ENCODE data around the gene UPF3A. TPM values are rescaled to one million over a fixed set of nuclear protein-coding genes. Genes with fewer than 3 reads are reported as not detected.
"Not testable (repeated sequence)": the region's sequence is repeated elsewhere in the genome, so short reads cannot be mapped to it uniquely, and the experiment has no call there.

The UPF3A gene
- total and polyA plus RNA-seq, 8 donors = 32.3 to 193 (median 154) TPM

DNA sequence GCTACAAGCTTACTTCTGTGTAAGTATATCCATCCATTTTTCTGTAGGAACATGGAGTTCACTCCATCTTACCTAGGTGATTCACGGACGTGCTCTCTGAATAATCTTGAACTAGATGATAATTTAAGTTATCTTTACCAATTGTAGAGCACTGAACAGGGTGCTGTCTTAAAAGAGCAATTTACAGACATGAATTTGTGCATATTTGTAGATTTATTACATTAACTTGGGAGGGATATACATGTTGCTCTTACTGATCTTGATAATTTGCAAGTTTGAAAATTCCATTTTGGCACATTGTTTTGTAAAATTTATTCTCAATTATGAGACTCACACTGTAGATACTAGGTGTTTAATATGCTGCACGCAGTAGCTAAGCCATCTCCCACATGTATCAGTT, 37.4 kb upstream of the UPF3A start:
- ATAC-seq (no peak), DNase-seq (no peak)
- Histone ChIP-seq H3K4me3 (no peak overlapping the region), H3K27ac (no peak overlapping the region), H3K27me3 (no peaks in the 10 kb centered on the region), H3K9me3 (no peaks in the 10 kb centered on the region), H3K4me1 (no peaks in the 10 kb centered on the region), H3K36me3 (peaks cover 12 to 100% of the 10 kb centered on the region in 2 donors)
- intact Hi-C loops (cut with DNase I) = no loop called here
- no peak for TF ChIP-seq CTCF (IDR thresholded peaks at IDR 0.05)

DNA sequence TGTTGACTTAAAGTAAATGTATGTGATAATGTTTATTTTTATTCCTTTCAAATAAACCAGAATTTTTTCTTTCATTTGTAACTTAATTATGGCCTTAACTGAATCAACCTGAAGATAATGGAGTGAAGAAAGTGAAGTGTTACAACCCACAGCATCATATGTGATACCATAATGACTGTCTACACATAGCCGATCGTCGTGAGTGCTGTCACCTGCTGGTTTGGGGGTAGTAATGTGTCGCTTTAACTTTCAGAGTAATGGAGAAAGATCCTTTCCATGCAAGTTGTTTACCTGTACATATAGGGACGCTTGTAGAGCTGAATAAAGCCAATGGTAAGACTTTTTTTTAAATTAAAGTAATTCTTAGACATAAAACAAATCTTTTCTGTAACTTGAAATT, 36.8 kb upstream of the UPF3A start:
- Histone ChIP-seq H3K27me3 (no peaks in the 10 kb centered on the region), H3K4me3 (no peak overlapping the region), H3K4me1 (no peaks in the 10 kb centered on the region), H3K36me3 (peaks cover 12 to 100% of the 10 kb centered on the region in 2 donors), H3K27ac (no peak overlapping the region), H3K9me3 (no peaks in the 10 kb centered on the region)
- DNase-seq (no peak), ATAC-seq (no peak)
- TF ChIP-seq CTCF (IDR thresholded peaks at IDR 0.05) = no peak
- intact Hi-C loops (cut with DNase I) = no loop called here

GRCh38 chr13:114248011-114248410, 33.4 kb upstream of the UPF3A start:
- DNase-seq (no peak), ATAC-seq (no peak)

DNA sequence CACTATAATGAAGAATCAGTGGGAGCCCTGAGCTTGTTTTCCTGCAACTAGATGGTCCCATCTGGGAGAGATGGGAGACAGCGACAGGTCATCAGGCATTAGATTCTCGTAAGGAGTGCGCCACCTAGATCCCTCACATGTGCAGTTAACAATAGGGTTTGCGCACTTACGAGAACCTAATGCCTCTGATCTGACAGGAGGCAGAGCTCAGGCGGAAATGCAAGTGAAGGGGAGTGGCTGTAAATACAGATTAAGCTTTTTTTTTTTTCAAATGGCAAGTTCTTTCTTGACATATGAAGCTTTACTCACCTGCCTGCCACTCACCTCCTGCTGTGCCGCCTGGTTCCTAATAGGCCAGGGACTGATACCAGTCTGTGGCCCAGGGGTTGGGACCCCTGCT, 32.3 kb upstream of the UPF3A start:
- no peak for TF ChIP-seq CTCF (IDR thresholded peaks at IDR 0.05)
- intact Hi-C loops (cut with DNase I) = no loop called here
- peaks cover 5 to 97% of the 10 kb centered on the region in 2 donors for H3K36me3 ChIP-seq
- no peaks in the 10 kb centered on the region for H3K4me1 ChIP-seq
- no peak for ATAC-seq
- no peak for DNase-seq
- H3K9me3 ChIP-seq = no peaks in the 10 kb centered on the region
- no peaks in the 10 kb centered on the region for H3K27me3 ChIP-seq
- H3K27ac ChIP-seq = no peak overlapping the region
- no peak overlapping the region for H3K4me3 ChIP-seq

More at GRCh38 chr13:114248011-114248410, 33.4 kb upstream of the UPF3A start:
- Histone ChIP-seq H3K36me3 (peaks cover 9 to 98% of the 10 kb centered on the region in 2 donors), H3K27me3 (no peaks in the 10 kb centered on the region), H3K9me3 (no peaks in the 10 kb centered on the region), H3K4me1 (no peaks in the 10 kb centered on the region), H3K27ac (no peak overlapping the region), H3K4me3 (no peak overlapping the region)
- intact Hi-C loops (cut with DNase I) = no loop called here
- no peak for TF ChIP-seq CTCF (IDR thresholded peaks at IDR 0.05)

DNA sequence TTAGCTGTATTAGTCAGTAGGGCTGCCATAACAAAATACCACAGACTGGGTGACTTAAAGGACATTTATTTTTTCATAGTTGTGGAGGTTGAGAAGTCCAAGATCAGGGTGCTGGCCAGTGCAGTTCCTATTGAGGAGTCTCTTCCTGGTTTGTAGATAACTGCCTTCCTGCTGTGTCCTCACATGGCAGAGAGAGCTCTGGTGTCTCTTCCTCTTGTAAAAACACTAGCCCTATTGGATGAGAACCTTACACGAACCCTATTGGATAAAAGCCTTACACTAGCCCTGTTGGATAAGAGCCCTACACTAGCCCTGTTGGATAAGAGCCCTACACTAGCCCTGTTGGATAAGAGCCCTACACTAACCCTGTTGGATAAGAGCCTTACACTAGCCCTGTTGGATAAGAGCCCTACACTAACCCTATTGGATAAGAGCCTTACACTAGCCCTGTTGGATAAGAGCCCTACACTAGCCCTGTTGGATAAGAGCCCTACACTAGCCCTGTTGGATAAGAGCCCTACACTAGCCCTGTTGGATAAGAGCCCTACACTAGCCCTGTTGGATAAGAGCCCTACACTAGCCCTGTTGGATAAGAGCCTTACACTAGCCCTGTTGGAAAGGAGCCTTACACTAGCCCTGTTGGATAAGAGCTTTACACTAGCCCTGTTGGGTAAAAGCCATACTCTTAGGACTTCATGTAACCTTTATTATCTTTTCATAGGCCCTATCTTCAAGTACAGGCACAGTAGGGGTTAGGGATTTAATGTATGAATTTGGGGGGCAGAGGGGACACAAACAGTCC, 29.6 kb upstream of the UPF3A start:
- intact Hi-C loops (cut with DNase I); H3K27ac ChIP-seq: not testable (repeated sequence)
- peaks cover 5 to 97% of the 10 kb centered on the region in 2 donors for H3K36me3 ChIP-seq

More for the DNA sequence above, 29.6 kb upstream of the UPF3A start:
- H3K4me3 ChIP-seq, H3K27me3 ChIP-seq, H3K4me1 ChIP-seq, ATAC-seq, H3K9me3 ChIP-seq, DNase-seq: not testable (repeated sequence)
